ENCODE measurements around the gene LYVE1. TPM values are rescaled to one million over a fixed set of nuclear protein-coding genes. Genes with fewer than 3 reads are reported as not detected.

LYVE1 gene
- total and polyA plus RNA-seq, 2 of the 13 experiments (the other 11 are each of a cell fraction or from before 2014, with no cell fraction given), result 1.2 to 1.4 TPM

- TF ChIP-seq MNT (IDR thresholded peaks at IDR 0.05) (0 out of 2 replicates have a peak, but pooled peaks have one; percentile 37), TCF7L2 (IDR thresholded peaks at IDR 0.05; ENCODE audit: low read depth, low read length) (no peak), HOXD1 (CRISPR knock-in tag; IDR thresholded peaks at IDR 0.05) (no peak), ZNF230 (CRISPR knock-in tag; IDR thresholded peaks at IDR 0.05) (no peak), ZNF75D (CRISPR knock-in tag; IDR thresholded peaks at IDR 0.05; ENCODE audit: borderline replicate concordance) (no peak), NFYC (CRISPR knock-in tag; IDR thresholded peaks at IDR 0.05) (no peak), UBTF (CRISPR knock-in tag; IDR thresholded peaks at IDR 0.05) (no peak), SETDB1 (CRISPR knock-in tag; IDR thresholded peaks at IDR 0.05; ENCODE audit: borderline replicate concordance) (no peak), TAF1 (CRISPR knock-in tag; IDR thresholded peaks at IDR 0.05) (no peak), ZNF33B (CRISPR knock-in tag; IDR thresholded peaks at IDR 0.05) (no peak), ZNF460 (CRISPR knock-in tag; IDR thresholded peaks at IDR 0.05; ENCODE audit: borderline replicate concordance) (no peak), ZNF766 (CRISPR knock-in tag; IDR thresholded peaks at IDR 0.05; ENCODE audit: borderline replicate concordance) (peak; percentile 81; the same call in 1 of the 2 replicates), ZNF580 (CRISPR knock-in tag; IDR thresholded peaks at IDR 0.05; ENCODE audit: borderline replicate concordance, low read depth) (no peak), ZNF292 (CRISPR knock-in tag; IDR thresholded peaks at IDR 0.05; ENCODE audit: borderline replicate concordance, low read depth) (peak; percentile 69; the same call in 1 of the 2 replicates), STAG1 (CRISPR knock-in tag; IDR thresholded peaks at IDR 0.05) (no peak), ZNF589 (CRISPR knock-in tag; conservative IDR thresholded peaks at IDR 0.05) (no peak), ZNF713 (CRISPR knock-in tag; IDR thresholded peaks at IDR 0.05) (no peak), ZNF724P (CRISPR knock-in tag; IDR thresholded peaks at IDR 0.05; ENCODE audit: borderline replicate concordance) (no peak), IKZF5 (CRISPR knock-in tag; IDR thresholded peaks at IDR 0.05) (no peak), ZNF446 (CRISPR knock-in tag; IDR thresholded peaks at IDR 0.05) (no peak), ARNTL (CRISPR knock-in tag; IDR thresholded peaks at IDR 0.05) (no peak), FOXP1 (IDR thresholded peaks at IDR 0.05) (no peak), FOXP1 (CRISPR knock-in tag; IDR thresholded peaks at IDR 0.05) (peak; percentile 63; the same call in 1 of the 2 replicates), NFKBIZ (CRISPR knock-in tag; IDR thresholded peaks at IDR 0.05) (no peak), PCBP2 (optimal IDR thresholded peaks at IDR 0.05; ENCODE audit: low read depth, low read length, poor library complexity, severe bottlenecking) (no peak), ZNF264 (CRISPR knock-in tag; IDR thresholded peaks at IDR 0.05) (peak; percentile 74; the same call in 1 of the 2 replicates), ZNF335 (CRISPR knock-in tag; IDR thresholded peaks at IDR 0.05) (no peak)
Measured at GRCh38 chr11:10599388-10600175, 31.1 kb upstream of the LYVE1 start (continued).

All from HepG2 (cell line).